Upper lobe of left lung (tissue), 6 donors: ENCODE results near the gene INTS2. TPM values are rescaled to one million over a fixed set of nuclear protein-coding genes. Genes with fewer than 3 reads are reported as not detected.
"Not testable (repeated sequence)": the region's sequence is repeated elsewhere in the genome, so short reads cannot be mapped to it uniquely, and the experiment has no call there.

Experiments used
- ATAC-seq, 2 donors: fragments of 200-7000 bp; cut with Tn5 transposase; one replicate each; pipeline ENCODE4 v1.9.1; 2022; ENCODE audit warnings: mild to moderate bottlenecking in 2 of 2, moderate library complexity in 2 of 2; ENCODE audit not compliant: low FRiP score in 2 of 2
- DNase-seq, 2 donors: peaks; one replicate each; pipeline ENCODE4 v3.0.0-alpha.2; 2019 to 2020
- H3K27ac ChIP-seq, 4 donors: fragments of 200-600 bp; sonication (generic); one replicate each; pipeline ENCODE4 v1.5.1; 2016 to 2019
- H3K27me3 ChIP-seq, 4 donors: fragments of 200-600 bp; sonication (generic); one replicate each; pipeline ENCODE4 v1.5.1; 2017 to 2019
- H3K36me3 ChIP-seq, 4 donors: fragments of 200-600 bp; sonication (generic); one replicate each; pipeline ENCODE4 v1.5.1; 2016 to 2019
- H3K4me1 ChIP-seq, 4 donors: fragments of 200-600 bp; sonication (generic); one replicate each; pipeline ENCODE4 v1.5.1; 2018 to 2019
- H3K4me3 ChIP-seq, 4 donors: fragments of 200-600 bp; sonication (generic); one replicate each; pipeline ENCODE4 v1.5.1; 2017 to 2019; ENCODE audit warnings: mild to moderate bottlenecking in 2 of 4, moderate library complexity in 1 of 4
- H3K9me3 ChIP-seq, 4 donors: fragments of 200-600 bp; sonication (generic); one replicate each; pipeline ENCODE4 v1.5.1; 2018 to 2019
- CTCF ChIP-seq, 6 experiments: fragments of 450-650 bp in 4 of 6; fragments of 200-600 bp in 2 of 6; sonication (generic) in 2 of 6; IDR thresholded peaks; one replicate each; pipeline ENCODE4 v1.5.1; 2016 to 2019; ENCODE audit warnings: antibody characterized with exemption in 6 of 6
- EP300 ChIP-seq, 4 donors: sonication (generic); formaldehyde crosslinking; IDR thresholded peaks; one replicate each; pipeline ENCODE4 v1.5.1; 2017; ENCODE audit warnings: antibody characterized with exemption in 4 of 4, control low read depth in 2 of 4
- POLR2A ChIP-seq, 4 donors: fragments of 450-650 bp; IDR thresholded peaks; one replicate each; pipeline ENCODE4 v1.5.1; 2016 to 2017; ENCODE audit warnings: antibody characterized with exemption in 4 of 4, mild to moderate bottlenecking in 2 of 4
- POLR2AphosphoS5 ChIP-seq, 2 donors: sonication (generic); formaldehyde crosslinking; IDR thresholded peaks; one replicate each; pipeline ENCODE4 v1.5.1; 2017; ENCODE audit warnings: antibody characterized with exemption in 2 of 2
- WGBS, 2 donors: methylation state at CpG; one replicate each; pipeline ENCODE4 v1.1.5; 2017 to 2018; 5-methylcytosine and 5-hydroxymethylcytosine counted together
- total RNA-seq, 6 donors: library from RNA; depleted of rRNA in 4 of 6; stranded (reverse); fragments of >200 nt in 4 of 6; gene quantifications; one replicate each; pipeline versions ENCODE4 v1.1.0 to v1.2.1, GENCODE V29; 2016 to 2021
- donor health status: DM: no; HTN: no; CAD: no; lungs with moderate emphysema.
- donor health status: DM: no; HTN: yes; CAD: no; lungs with severe emphysema.

Gene INTS2
- total RNA-seq, 6 donors from 2014 or later = 6.0 to 12.0 (median 9.9) TPM

- H3K27me3 ChIP-seq = no peaks in the 10 kb centered on the region
- no peak overlapping the region for H3K4me3 ChIP-seq
- TF ChIP-seq EP300 (IDR thresholded peaks at IDR 0.05) (no peak), POLR2A (IDR thresholded peaks at IDR 0.05) (no peak), CTCF (IDR thresholded peaks at IDR 0.05) (no peak), POLR2AphosphoS5 (IDR thresholded peaks at IDR 0.05) (no peak)
- no peaks in the 10 kb centered on the region for H3K36me3 ChIP-seq
- H3K4me1 ChIP-seq = no peaks in the 10 kb centered on the region
- 96% methylated on average over 8 of the region's 8 CpGs for WGBS, 2 donors
- H3K27ac ChIP-seq = no peak overlapping the region
- no peak for ATAC-seq
- no peaks in the 10 kb centered on the region for H3K9me3 ChIP-seq
- DNase-seq = no peak
Observed at GRCh38 chr17:61827649-61828395, 100.0 kb downstream of the INTS2 start.

- H3K36me3 ChIP-seq, ATAC-seq, H3K9me3 ChIP-seq, H3K27me3 ChIP-seq, H3K4me3 ChIP-seq, DNase-seq, H3K4me1 ChIP-seq, H3K27ac ChIP-seq: not testable (repeated sequence)
- 93 to 100% methylated on average over 1 of the region's 1 CpG for WGBS, 2 donors
Observed at GRCh38 chr17:61826866-61827265, 100.9 kb downstream of the INTS2 start.

GRCh38 chr17:61826198-61826597 is 101.6 kb downstream of the INTS2 start:
- not testable (repeated sequence) for H3K4me1 ChIP-seq, H3K9me3 ChIP-seq, ATAC-seq, H3K4me3 ChIP-seq, H3K27me3 ChIP-seq, H3K36me3 ChIP-seq, H3K27ac ChIP-seq, DNase-seq
- 90 to 97% methylated on average over 2 of the region's 2 CpGs for WGBS, 2 donors

GRCh38 chr17:61825448-61826137 is 102.2 kb downstream of the INTS2 start:
- WGBS, 2 donors = 98 to 100% methylated on average over 2 of the region's 2 CpGs
- Histone ChIP-seq H3K9me3 (no peaks in the 10 kb centered on the region), H3K4me3 (no peak overlapping the region), H3K4me1 (no peaks in the 10 kb centered on the region), H3K27ac (no peak overlapping the region), H3K36me3 (no peaks in the 10 kb centered on the region), H3K27me3 (no peaks in the 10 kb centered on the region)
- TF ChIP-seq POLR2A (IDR thresholded peaks at IDR 0.05) = no peak
- no peak for TF ChIP-seq CTCF (IDR thresholded peaks at IDR 0.05)
- no peak for TF ChIP-seq POLR2AphosphoS5 (IDR thresholded peaks at IDR 0.05)
- no peak for TF ChIP-seq EP300 (IDR thresholded peaks at IDR 0.05)
- DNase-seq (no peak), ATAC-seq (no peak)

- 85 to 89% methylated on average over 6 of the region's 6 CpGs for WGBS, 2 donors
- H3K27ac ChIP-seq = no peak overlapping the region
Observed at GRCh38 chr17:61822326-61823285, 105.2 kb downstream of the INTS2 start.

More at GRCh38 chr17:61822326-61823285, 105.2 kb downstream of the INTS2 start:
- H3K9me3 ChIP-seq = no peaks in the 10 kb centered on the region
- TF ChIP-seq POLR2AphosphoS5 (IDR thresholded peaks at IDR 0.05) (no peak), CTCF (IDR thresholded peaks at IDR 0.05) (no peak), POLR2A (IDR thresholded peaks at IDR 0.05) (no peak)
- no peak overlapping the region for H3K4me3 ChIP-seq
- H3K36me3 ChIP-seq = no peaks in the 10 kb centered on the region
- DNase-seq = no peak
- ATAC-seq = no peak
- H3K4me1 ChIP-seq = no peaks in the 10 kb centered on the region
- no peaks in the 10 kb centered on the region for H3K27me3 ChIP-seq
